ENCODE measurements around the gene SLC13A4. TPM values are rescaled to one million over a fixed set of nuclear protein-coding genes. Genes with fewer than 3 reads are reported as not detected.

The SLC13A4 gene
- total RNA-seq, 1 donor from 2014 or later: 0.27 TPM

- no peaks in the 10 kb centered on the region for H3K4me1 ChIP-seq
- ATAC-seq: no peak
- H3K9me3 ChIP-seq: no peaks in the 10 kb centered on the region
- H3K36me3 ChIP-seq: no peaks in the 10 kb centered on the region
- no peak overlapping the region for H3K27ac ChIP-seq
- no peak overlapping the region for H3K4me3 ChIP-seq
- intact Hi-C loops (cut with DNase I): no loop called here
- H3K27me3 ChIP-seq (ENCODE audit: low read depth): no peaks in the 10 kb centered on the region
- no peak for DNase-seq
- no peak for TF ChIP-seq CTCF (IDR thresholded peaks at IDR 0.05)
Measured at GRCh38 chr7:135709508-135709907, 18.5 kb downstream of the SLC13A4 start.

- DNase-seq: no peak
- Histone ChIP-seq H3K27ac (no peak overlapping the region), H3K4me1 (no peaks in the 10 kb centered on the region), H3K4me3 (no peak overlapping the region), H3K36me3 (no peaks in the 10 kb centered on the region), H3K9me3 (no peaks in the 10 kb centered on the region), H3K27me3 (ENCODE audit: low read depth) (no peaks in the 10 kb centered on the region)
- no peak for TF ChIP-seq CTCF (IDR thresholded peaks at IDR 0.05)
- no peak for ATAC-seq
- intact Hi-C loops (cut with DNase I): no loop called here
Measured at GRCh38 chr7:135708041-135708440, 19.9 kb downstream of the SLC13A4 start.

GRCh38 chr7:135707570-135707966 is 20.4 kb downstream of the SLC13A4 start:
- Histone ChIP-seq H3K4me3 (no peak overlapping the region), H3K27ac (no peak overlapping the region), H3K9me3 (no peaks in the 10 kb centered on the region), H3K27me3 (ENCODE audit: low read depth) (no peaks in the 10 kb centered on the region), H3K36me3 (no peaks in the 10 kb centered on the region), H3K4me1 (no peaks in the 10 kb centered on the region)
- DNase-seq (no peak), ATAC-seq (no peak)
- no peak for TF ChIP-seq CTCF (IDR thresholded peaks at IDR 0.05)
- intact Hi-C loops (cut with DNase I): no loop called here

- no peaks in the 10 kb centered on the region for H3K9me3 ChIP-seq
- no peak overlapping the region for H3K27ac ChIP-seq
- ATAC-seq (no peak), DNase-seq (no peak)
- H3K4me3 ChIP-seq: no peak overlapping the region
- intact Hi-C loops (cut with DNase I): no loop called here
- no peaks in the 10 kb centered on the region for H3K27me3 ChIP-seq (ENCODE audit: low read depth)
- no peak for TF ChIP-seq CTCF (IDR thresholded peaks at IDR 0.05)
- no peaks in the 10 kb centered on the region for H3K4me1 ChIP-seq
- no peaks in the 10 kb centered on the region for H3K36me3 ChIP-seq
Measured at GRCh38 chr7:135706858-135707569, 21.0 kb downstream of the SLC13A4 start.

GRCh38 chr7:135706038-135706742 is 21.8 kb downstream of the SLC13A4 start:
- peak; percentile 7 to 27 for ATAC-seq

More at GRCh38 chr7:135706038-135706742, 21.8 kb downstream of the SLC13A4 start:
- Histone ChIP-seq H3K4me1 (no peaks in the 10 kb centered on the region), H3K9me3 (no peaks in the 10 kb centered on the region), H3K27me3 (ENCODE audit: low read depth) (no peaks in the 10 kb centered on the region), H3K4me3 (no peak overlapping the region), H3K27ac (no peak overlapping the region), H3K36me3 (no peaks in the 10 kb centered on the region)
- no peak for DNase-seq
- TF ChIP-seq CTCF (IDR thresholded peaks at IDR 0.05): no peak
- intact Hi-C loops (cut with DNase I): no loop called here
